NCI-H2196 treated with DMSO at 0.1 percent for 48 hours (cell line): ENCODE measurements around the gene GFOD2.
"Not testable (repeated sequence)": the region's sequence is repeated elsewhere in the genome, so short reads cannot be mapped to it uniquely, and the experiment has no call there.

ENCODE experiments used
- DNase-seq: peaks from one replicate; lab custom pipeline; 2025; ENCODE audit not compliant: unreplicated experiment; lab: John Stamatoyannopoulos, UW

The GFOD2 gene

GRCh38 chr16:67707210-67707609, 11.9 kb downstream of the GFOD2 start:
- DNase-seq = no peak

DNA sequence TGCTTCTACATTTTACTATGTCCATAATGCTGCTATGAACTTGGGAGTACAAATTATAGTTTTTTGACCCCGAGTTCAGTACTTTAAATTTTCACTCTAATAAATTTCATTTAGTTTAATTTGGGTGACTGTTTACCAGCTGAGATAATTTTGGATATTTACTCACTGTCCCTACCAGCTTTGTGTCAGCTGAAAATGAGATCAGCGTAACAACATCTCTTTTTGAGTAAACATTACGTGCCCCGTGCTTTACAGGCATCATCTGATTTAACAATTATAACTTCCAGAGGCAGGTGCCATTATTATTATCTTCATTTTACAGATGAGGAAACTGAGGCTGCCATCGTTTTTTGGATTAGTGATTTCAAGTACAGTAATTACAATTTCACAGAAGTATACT, 15.0 kb downstream of the GFOD2 start:
- no peak for DNase-seq

- DNase-seq = no peak
These were observed 15.5 kb downstream of the GFOD2 start for GRCh38 chr16:67703626-67704025.

DNA sequence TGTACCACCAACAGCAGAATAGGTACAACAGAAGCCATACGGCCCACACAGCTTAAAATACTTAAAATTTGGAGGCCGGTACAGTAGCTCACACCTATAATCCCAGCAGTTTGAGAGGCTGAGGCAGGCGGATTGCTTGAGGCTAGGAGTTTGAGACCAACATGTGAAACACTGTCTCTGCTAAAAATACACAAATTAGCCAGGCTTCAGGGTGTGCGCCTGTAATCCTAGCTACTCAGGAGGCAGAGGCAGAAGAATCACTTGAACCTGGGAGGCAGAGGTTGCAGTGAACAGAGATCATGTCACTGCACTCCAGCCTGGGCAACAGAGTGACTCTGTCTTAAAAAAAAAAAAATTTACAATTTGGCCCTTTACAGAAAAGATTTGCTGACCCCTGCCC, 17.0 kb downstream of the GFOD2 start:
- DNase-seq = no peak

- no peak for DNase-seq
These were observed 17.7 kb downstream of the GFOD2 start for GRCh38 chr16:67701420-67701819.

GRCh38 chr16:67699265-67699664, 19.9 kb downstream of the GFOD2 start:
- no peak for DNase-seq

DNA sequence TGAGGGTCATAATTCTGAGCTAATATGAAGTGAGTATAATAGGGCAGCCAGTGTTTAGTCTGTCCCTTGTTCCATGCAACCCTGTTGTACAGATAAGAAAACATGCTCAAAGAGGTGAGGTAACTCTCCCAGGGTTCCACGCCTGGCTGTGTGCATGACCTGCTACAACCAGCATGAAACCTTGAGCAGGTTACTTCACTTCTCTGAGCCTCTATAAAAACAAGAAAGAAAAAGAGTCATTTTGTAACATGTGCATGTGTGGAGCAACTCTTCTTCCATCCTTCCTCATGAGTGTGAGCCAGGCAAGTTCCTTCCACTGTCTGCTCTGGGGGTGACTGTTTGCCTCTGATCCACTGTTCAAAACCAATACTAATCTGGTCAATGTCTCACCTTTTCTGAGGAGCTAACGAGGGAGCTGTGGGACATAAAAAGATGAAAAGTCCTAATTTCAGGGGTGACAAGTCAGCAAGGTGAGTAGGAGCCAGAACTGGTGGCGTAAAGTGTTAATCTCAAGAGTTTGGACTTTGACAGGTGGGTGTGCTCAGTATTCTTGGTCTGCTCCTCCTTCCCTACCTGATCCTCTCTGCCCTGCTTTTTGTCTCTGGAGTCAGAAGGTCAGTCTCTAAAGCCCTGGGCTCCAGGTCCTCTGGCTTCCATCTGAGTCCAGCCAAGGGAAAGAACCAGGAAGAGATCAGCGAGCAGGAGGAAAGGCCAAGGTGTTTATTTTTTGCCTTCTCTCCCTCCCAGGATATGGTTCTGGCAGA, 21.5 kb downstream of the GFOD2 start:
- DNase-seq = no peak

GRCh38 chr16:67694611-67695010, 24.5 kb downstream of the GFOD2 start:
- DNase-seq = no peak

DNA sequence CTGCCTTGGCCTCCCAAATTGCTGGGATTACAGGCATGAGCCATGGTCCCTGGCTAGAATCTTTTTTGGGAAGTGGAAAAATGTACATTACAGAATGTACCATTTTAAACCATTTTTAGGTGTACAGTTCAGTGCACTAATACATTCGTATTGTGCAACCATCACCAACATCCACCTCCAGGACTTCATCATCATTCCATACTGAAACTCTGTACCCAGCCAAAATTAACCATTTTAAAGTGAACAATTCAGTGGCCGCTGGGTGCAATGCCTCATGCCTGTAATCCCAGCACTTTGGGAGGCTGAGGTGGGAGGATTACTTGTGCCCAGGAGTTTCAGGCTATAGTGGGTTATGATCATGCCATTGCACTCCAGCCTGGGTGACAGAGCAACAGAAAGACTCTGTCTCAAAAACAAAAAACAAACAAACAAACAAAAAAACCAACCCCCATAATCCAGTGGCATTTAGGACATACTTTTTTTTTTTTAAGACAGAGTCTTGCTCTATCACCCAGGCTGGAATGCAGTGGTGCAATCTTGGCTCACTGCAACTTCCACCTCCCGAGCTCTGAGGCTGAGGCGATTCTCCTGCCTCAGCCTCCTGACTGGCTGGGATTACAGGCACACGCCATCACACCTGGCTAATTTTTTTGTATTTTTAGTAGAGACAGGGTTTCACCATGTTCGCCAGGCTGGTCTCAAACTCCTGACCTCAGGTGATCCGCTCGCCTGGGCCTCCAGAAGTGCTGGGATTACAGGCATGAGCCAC, 25.4 kb downstream of the GFOD2 start:
- not testable (repeated sequence) for DNase-seq

- DNase-seq = no peak
These were observed 33.6 kb downstream of the GFOD2 start for GRCh38 chr16:67685388-67686112.

DNA sequence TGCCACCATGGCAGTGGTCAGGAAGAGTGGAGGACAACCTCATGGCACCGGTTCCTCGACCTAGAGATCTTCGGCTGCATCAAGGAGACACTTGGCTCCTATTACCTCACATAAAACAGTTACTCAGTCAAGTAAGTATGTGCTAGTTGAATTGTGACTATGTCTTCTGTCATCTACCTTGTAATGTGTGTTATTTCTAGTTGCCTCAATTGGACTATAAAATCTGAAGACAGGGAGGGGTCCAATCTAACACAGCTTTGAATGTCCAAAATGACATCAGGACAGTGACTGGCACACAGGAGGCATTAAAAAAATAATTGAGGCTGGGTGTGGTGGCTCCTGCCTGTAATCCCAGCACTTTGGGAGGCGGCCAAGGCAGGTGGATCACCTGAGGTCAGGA, 35.3 kb downstream of the GFOD2 start:
- no peak for DNase-seq

- no peak for DNase-seq
These were observed 38.9 kb downstream of the GFOD2 start for GRCh38 chr16:67679935-67680897.

DNA sequence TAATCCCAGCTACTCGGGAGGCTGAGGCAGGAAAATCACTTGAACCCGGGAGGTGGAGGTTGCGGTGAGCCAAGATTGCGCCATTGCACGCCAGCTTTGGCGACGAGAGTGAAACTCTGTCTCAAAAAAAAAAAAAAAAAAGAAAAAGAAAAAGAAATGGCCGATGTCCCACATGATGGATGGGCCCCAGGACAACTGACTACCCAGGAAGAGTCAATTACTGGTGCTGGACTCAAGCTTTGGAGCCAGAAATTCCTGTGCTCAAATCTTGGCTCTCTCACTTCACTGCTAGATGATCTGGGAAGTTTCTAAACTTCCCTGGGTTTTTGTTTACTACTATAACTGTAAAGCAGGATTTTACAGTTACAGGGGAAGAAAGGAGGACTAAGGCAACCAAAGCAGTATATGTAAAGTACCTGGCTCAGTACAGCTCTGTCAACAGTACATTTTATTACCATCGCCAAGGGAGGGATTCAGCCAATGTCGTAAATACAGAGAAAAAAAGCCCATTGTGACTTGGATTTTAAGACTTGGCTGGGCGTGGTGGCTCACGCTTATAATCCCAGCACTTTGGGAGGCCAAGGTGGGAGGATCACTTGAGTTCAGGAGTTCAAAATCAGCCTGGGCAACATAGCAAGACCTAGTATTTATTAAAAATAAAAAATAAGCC, 40.6 kb downstream of the GFOD2 start:
- no peak for DNase-seq

DNA sequence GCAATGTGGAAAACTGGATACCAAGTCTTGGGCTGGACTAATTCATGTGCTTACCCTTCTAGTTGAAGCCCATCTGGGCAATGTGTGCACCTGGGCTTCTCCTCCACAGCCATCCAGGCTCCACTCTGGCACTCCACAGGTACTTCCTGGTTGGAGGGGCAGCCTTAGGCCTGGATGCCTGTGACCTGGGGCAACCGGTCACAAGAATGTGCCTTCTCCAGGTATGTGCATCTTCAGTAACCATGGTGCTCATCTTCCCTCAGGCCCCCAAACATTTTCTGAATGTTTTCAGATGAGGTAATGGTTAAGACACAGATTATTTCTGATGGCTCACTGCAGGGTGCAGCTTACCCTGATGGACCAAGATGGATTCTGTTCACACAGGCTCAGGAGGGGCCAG, 41.4 kb downstream of the GFOD2 start:
- DNase-seq = no peak

- DNase-seq = no peak
These were observed 42.2 kb downstream of the GFOD2 start for GRCh38 chr16:67676939-67677338.

DNA sequence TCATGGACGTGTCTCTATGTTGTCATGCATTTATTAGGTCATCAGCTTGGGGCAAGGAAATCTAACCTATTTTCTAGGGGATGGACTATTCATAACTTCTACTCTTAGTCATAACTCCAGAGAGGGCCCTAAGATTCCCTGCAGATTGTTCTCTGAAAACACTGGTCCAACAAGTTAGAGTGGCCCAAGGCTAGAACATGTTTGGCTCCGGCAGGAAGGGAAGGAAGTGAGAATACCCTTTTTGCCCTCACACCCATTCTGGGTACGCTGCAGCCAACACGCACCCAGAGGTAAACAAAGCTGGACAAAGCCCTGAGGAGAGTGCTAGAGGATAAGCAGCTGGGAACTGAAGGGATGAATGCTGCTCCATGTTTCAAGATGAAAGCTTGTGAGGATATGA, 42.6 kb downstream of the GFOD2 start:
- DNase-seq = no peak

DNA sequence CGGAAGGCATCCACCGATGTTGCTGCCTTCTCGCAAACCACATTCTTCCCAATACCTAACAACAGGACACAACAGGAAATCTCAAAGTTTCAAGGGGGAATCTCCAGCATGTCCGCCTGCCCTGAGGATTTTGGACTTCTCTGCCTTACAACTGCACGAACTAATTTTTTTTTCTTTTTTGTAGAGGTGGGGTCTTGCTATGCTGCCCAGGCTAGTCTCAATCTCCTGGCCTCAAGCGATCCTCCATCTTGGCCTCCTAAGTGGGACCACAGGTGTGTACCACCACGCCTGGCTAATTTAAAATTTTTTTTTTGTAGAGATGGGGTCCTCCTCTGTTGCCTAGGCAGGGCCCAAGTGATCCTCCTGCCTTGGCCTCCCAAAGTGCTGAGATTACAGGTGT, 43.1 kb downstream of the GFOD2 start:
- DNase-seq = no peak

GRCh38 chr16:67675579-67675935, 43.6 kb downstream of the GFOD2 start:
- no peak for DNase-seq

GRCh38 chr16:67674851-67675578, 44.1 kb downstream of the GFOD2 start:
- DNase-seq = no peak
